Measurements from ENCODE around the gene TMED9. TPM values are rescaled to one million over a fixed set of nuclear protein-coding genes. Genes with fewer than 3 reads are reported as not detected.

Gene TMED9
- total RNA-seq, 1 experiment from 2014 or later, result 168 TPM

GRCh38 chr5:177607115-177607451 lies 15.1 kb downstream of the TMED9 start:
- no peaks in the 10 kb centered on the region for H3K27me3 ChIP-seq (ENCODE audit: insufficient read depth, low read depth)
- no peaks in the 10 kb centered on the region for H3K9me3 ChIP-seq (ENCODE audit: insufficient read depth, low read depth)
- intact Hi-C loops (cut with micrococcal nuclease; ENCODE audit: unreplicated experiment), result loop anchor here (10.0 kb wide), 2 partner anchors 458 to 558 kb away; no protein-coding TSS in a partner anchor
- CTCF ChIA-PET, result no interaction called here
- BruUV-seq (replicated peaks), result no TSS peak
- H3K36me3 ChIP-seq (ENCODE audit: low read depth), result no peaks in the 10 kb centered on the region
- no peaks in the 10 kb centered on the region for H4K20me1 ChIP-seq (ENCODE audit: insufficient read depth)
- TF ChIP-seq EZH2 (IDR thresholded peaks at IDR 0.05; ENCODE audit: low read depth) (no peak), CTCF (conservative IDR thresholded peaks at IDR 0.05) (no peak)
- H3K4me1 ChIP-seq (replicated peaks; ENCODE audit: insufficient read depth), result no peaks in the 10 kb centered on the region
- DNase-seq, result no peak
- no peak overlapping the region for H3K4me2 ChIP-seq
- no peak overlapping the region for H3K27ac ChIP-seq
- no peak overlapping the region for H2AFZ ChIP-seq
- H3K4me3 ChIP-seq, result no peak overlapping the region
- POLR2A ChIA-PET (ENCODE audit: unreplicated experiment), result no interaction called here
- no peaks in the 10 kb centered on the region for H3F3A ChIP-seq (ENCODE audit: insufficient read depth, low read depth)
- H3K9me2 ChIP-seq (ENCODE audit: insufficient read depth), result no peaks in the 10 kb centered on the region
- H3K79me2 ChIP-seq (ENCODE audit: low read depth), result no peaks in the 10 kb centered on the region

- POLR2A ChIA-PET (ENCODE audit: unreplicated experiment), result no interaction called here
- Histone ChIP-seq H2AFZ (no peak overlapping the region), H3K4me3 (no peak overlapping the region), H3K9me3 (ENCODE audit: insufficient read depth, low read depth) (no peaks in the 10 kb centered on the region), H3K9me2 (ENCODE audit: insufficient read depth) (no peaks in the 10 kb centered on the region), H3K4me2 (no peak overlapping the region), H3K79me2 (ENCODE audit: low read depth) (no peaks in the 10 kb centered on the region), H3K27ac (no peak overlapping the region), H3K27me3 (ENCODE audit: insufficient read depth, low read depth) (no peaks in the 10 kb centered on the region), H3K36me3 (ENCODE audit: low read depth) (no peaks in the 10 kb centered on the region), H4K20me1 (ENCODE audit: insufficient read depth) (no peaks in the 10 kb centered on the region), H3K4me1 (replicated peaks; ENCODE audit: insufficient read depth) (no peaks in the 10 kb centered on the region), H3F3A (ENCODE audit: insufficient read depth, low read depth) (no peaks in the 10 kb centered on the region)
- CTCF ChIA-PET, result no interaction called here
- BruUV-seq (replicated peaks), result no TSS peak
- TF ChIP-seq CTCF (conservative IDR thresholded peaks at IDR 0.05), result peak; percentile 79
- no peak for TF ChIP-seq EZH2 (IDR thresholded peaks at IDR 0.05; ENCODE audit: low read depth)
- peak in 1 of 2 experiments; percentile 59 for DNase-seq
- intact Hi-C loops (cut with micrococcal nuclease; ENCODE audit: unreplicated experiment), result loop anchor here (10.0 kb wide), 2 partner anchors 457 to 557 kb away; no protein-coding TSS in a partner anchor
Observed at GRCh38 chr5:177607452-177608192, 15.6 kb downstream of the TMED9 start.

DNA sequence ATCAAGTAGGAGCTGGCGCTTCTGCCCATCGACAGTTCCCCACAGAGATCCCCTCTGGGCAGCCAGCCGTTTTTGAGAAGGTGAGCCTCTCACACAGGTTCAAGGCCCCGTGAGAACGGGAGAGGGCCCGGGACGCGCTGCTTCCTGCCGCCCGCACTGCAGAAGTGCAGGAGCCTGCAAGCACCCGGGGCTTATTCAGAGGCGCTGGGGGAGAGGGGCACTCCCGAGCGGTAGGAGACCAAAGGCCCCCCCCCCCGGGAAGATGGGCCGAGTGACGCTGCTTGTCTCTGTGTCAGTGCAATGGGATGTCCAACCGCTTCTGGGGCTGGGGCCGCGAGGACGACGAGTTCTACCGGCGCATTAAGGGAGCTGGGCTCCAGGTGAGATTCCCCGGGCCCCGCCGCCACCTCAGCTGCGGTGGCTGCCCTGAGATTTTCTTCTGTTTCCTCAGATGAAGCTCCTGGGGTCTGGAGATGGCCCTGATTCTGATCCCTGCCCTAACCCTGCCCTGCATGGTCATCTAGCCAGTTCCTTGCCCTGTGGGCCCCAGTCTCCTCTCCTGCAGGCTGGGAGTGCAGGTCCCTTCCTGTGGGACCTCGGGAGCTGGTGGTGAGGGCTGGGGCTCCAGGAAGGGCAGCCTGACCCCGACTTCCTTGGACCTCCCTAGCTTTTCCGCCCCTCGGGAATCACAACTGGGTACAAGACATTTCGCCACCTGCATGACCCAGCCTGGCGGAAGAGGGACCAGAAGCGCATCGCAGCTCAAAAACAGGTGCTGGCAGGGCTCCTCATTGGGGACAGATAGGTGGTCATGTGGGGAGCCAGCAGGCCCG lies 16.5 kb downstream of the TMED9 start:
- H3K4me1 ChIP-seq (replicated peaks; ENCODE audit: insufficient read depth), result no peaks in the 10 kb centered on the region
- no peaks in the 10 kb centered on the region for H3K36me3 ChIP-seq (ENCODE audit: low read depth)
- no peak for TF ChIP-seq CTCF (conservative IDR thresholded peaks at IDR 0.05)
- TF ChIP-seq EZH2 (IDR thresholded peaks at IDR 0.05; ENCODE audit: low read depth), result no peak
- no peaks in the 10 kb centered on the region for H3K79me2 ChIP-seq (ENCODE audit: low read depth)
- no peaks in the 10 kb centered on the region; the same call in 1 of the 2 replicates for H3K27me3 ChIP-seq (ENCODE audit: insufficient read depth, low read depth)
- H3K4me3 ChIP-seq, result no peak overlapping the region
- H3K4me2 ChIP-seq, result no peak overlapping the region
- no peaks in the 10 kb centered on the region for H3K9me2 ChIP-seq (ENCODE audit: insufficient read depth)
- DNase-seq, result no peak
- H3K27ac ChIP-seq, result no peak overlapping the region
- intact Hi-C loops (cut with micrococcal nuclease; ENCODE audit: unreplicated experiment), result loop anchor here (10.0 kb wide), 2 partner anchors 456 to 556 kb away; no protein-coding TSS in a partner anchor
- no peak overlapping the region for H2AFZ ChIP-seq
- H3K9me3 ChIP-seq (ENCODE audit: insufficient read depth, low read depth), result no peaks in the 10 kb centered on the region
- CTCF ChIA-PET, result no interaction called here
- no peaks in the 10 kb centered on the region for H4K20me1 ChIP-seq (ENCODE audit: insufficient read depth)
- POLR2A ChIA-PET (ENCODE audit: unreplicated experiment), result no interaction called here
- no peaks in the 10 kb centered on the region for H3F3A ChIP-seq (ENCODE audit: insufficient read depth, low read depth)
- no TSS peak for BruUV-seq (replicated peaks)
